ENCODE measurements around the gene STAT5B. TPM values are rescaled to one million over a fixed set of nuclear protein-coding genes. Genes with fewer than 3 reads are reported as not detected.

STAT5B gene
- total and polyA plus RNA-seq, 2 of the 13 experiments (the other 11 are each of a cell fraction or from before 2014, with no cell fraction given), result 21.0 to 42.8 TPM

DNA sequence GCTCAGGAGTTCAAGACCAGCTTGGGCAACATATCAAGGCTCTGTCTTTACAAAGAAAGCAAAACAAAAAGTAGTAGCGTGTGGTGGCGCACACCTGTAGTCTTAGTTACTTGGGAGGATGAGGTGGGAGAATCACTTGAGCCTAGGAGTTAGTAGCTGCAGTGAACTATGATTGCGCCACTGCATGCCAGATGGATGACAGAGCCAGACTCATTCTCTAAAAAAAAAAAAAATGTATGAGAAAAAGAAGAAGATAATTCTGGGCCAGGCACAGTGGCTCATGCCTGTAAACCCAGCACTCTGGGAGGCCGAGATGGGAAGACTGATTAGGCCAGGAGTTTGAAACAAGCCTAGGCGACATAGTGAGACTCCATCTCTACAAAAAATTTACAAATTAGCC lies 28.5 kb downstream of the STAT5B start (continued):
- TF ChIP-seq ZNF883 (CRISPR knock-in tag; IDR thresholded peaks at IDR 0.05; ENCODE audit: not compliant biosample characterization) (no peak), ZNF83 (CRISPR knock-in tag; IDR thresholded peaks at IDR 0.05; ENCODE audit: borderline replicate concordance) (no peak), ZNF431 (CRISPR knock-in tag; IDR thresholded peaks at IDR 0.05; ENCODE audit: borderline replicate concordance, low read depth) (no peak), ZNF557 (CRISPR knock-in tag; IDR thresholded peaks at IDR 0.05) (no peak), ZNF232 (CRISPR knock-in tag; IDR thresholded peaks at IDR 0.05; ENCODE audit: borderline replicate concordance) (no peak), FOXO1 (CRISPR knock-in tag; IDR thresholded peaks at IDR 0.05) (0 out of 2 replicates have a peak, but pooled peaks have one; percentile 26), ZSCAN21 (CRISPR knock-in tag; IDR thresholded peaks at IDR 0.05; ENCODE audit: borderline replicate concordance) (no peak), RAD51 (IDR thresholded peaks at IDR 0.05; ENCODE audit: borderline replicate concordance) (no peak)

DNA sequence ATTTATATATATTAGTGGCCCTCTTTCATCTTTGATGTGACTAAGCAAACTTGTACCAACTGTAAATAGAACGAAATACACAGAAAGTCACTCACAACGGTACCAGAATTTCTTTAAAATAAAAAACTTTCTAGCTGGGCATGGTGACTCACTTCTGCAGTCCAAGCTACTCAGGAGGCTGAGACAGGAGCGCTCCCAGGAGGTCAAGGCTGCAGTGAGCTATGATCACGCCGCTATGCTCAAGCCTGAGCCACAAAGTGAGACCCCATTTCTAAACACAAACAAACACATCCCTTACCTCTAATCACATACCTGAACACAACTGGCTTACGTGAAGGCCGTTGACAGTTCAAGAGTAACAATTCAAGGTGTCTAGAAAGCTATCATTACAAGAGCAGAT lies 29.7 kb downstream of the STAT5B start:
- Histone ChIP-seq H2AFZ (ENCODE audit: low read length) (no peak overlapping the region), H3K9me3 (ENCODE audit: low read length) (no peaks in the 10 kb centered on the region), H3K9ac (ENCODE audit: insufficient read depth, low read depth, low read length) (peak overlapping the region; percentile 33; the same call in 1 of the 2 replicates), H3K27ac (ENCODE audit: extremely low read length, insufficient read depth, low read length) (peak overlapping the region; percentile 44), H3K4me2 (ENCODE audit: low read depth, low read length) (peak overlapping the region; percentile 63), H3K79me2 (ENCODE audit: insufficient read depth, low read length) (peaks cover 26% of the 10 kb centered on the region), H3K36me3 (replicated peaks in 1 of 2; ENCODE audit: control insufficient read depth in 1 of 2, insufficient read depth in 2 of 2, low read length in 2 of 2) (no peaks in the 10 kb centered on the region), H3K27me3 (ENCODE audit: control insufficient read depth in 1 of 2, insufficient read depth in 2 of 2, low read length in 2 of 2) (no peaks in the 10 kb centered on the region), H3K4me3 (replicated peaks in 1 of 3; ENCODE audit: insufficient read depth in 1 of 3, low read depth in 2 of 3, low read length in 3 of 3) (no peak overlapping the region), H4K20me1 (ENCODE audit: insufficient read depth, low read length) (no peaks in the 10 kb centered on the region), H3K4me1 (ENCODE audit: insufficient read depth, low read length) (peaks cover 64% of the 10 kb centered on the region)
- FAIRE-seq (peak; percentile 12), DNase-seq (ENCODE audit: low spot score) (peak; percentile 75), ATAC-seq (peak; percentile 76)
- intact Hi-C loops (cut with micrococcal nuclease; ENCODE audit: unreplicated experiment) (loop anchor here (5.0 to 10.0 kb wide), 2 partner anchors 36 to 62 kb away; partner anchors contain the start of genes HCRT and KCNH4), in situ Hi-C loops (cut with HindIII; ENCODE audit: extremely low pct_ligation_motif_present, low pct_unique_long_range_greater_than_20kb) (no loop called here)
- ChIA-PET POLR2A (interaction anchor here (0.9 to 3.6 kb wide), 4 partner anchors 28 to 142 kb away, joined by 4 to 22 read pairs (median 12); partner anchors contain the start of genes GHDC, STAT3 and STAT5B), CTCF (ENCODE audit: low intra/inter-chr PET ratio, low total read pairs) (no interaction called here)
- no TSS peak for BruUV-seq (replicated peaks)
- 5% methylated on average over 7 of the region's 7 CpGs for WGBS (ENCODE audit: low lambda C conversion rate)
- TF ChIP-seq CREM (IDR thresholded peaks at IDR 0.05) (peak; percentile 45; the same call in 1 of the 2 replicates), CREM (CRISPR knock-in tag; IDR thresholded peaks at IDR 0.05) (no peak), TOPORS (CRISPR knock-in tag; IDR thresholded peaks at IDR 0.05) (no peak), FOXA3 (CRISPR knock-in tag; IDR thresholded peaks at IDR 0.05) (peak; percentile 47; the same call in 1 of the 2 replicates), TCF7 (IDR thresholded peaks at IDR 0.05; ENCODE audit: low read depth) (peak; percentile 73; the same call in 1 of the 2 replicates), ZZZ3 (CRISPR knock-in tag; IDR thresholded peaks at IDR 0.05; ENCODE audit: borderline replicate concordance) (no peak), SETDB1 (CRISPR knock-in tag; IDR thresholded peaks at IDR 0.05; ENCODE audit: borderline replicate concordance) (no peak), SP1 (IDR thresholded peaks at IDR 0.05) (no peak), SP1 (CRISPR knock-in tag; IDR thresholded peaks at IDR 0.05) (no peak), ZMYM3 (CRISPR knock-in tag; IDR thresholded peaks at IDR 0.05) (0 out of 2 replicates have a peak, but pooled peaks have one; percentile 33), ZNF775 (CRISPR knock-in tag; IDR thresholded peaks at IDR 0.05; ENCODE audit: borderline replicate concordance) (no peak), TSC22D2 (CRISPR knock-in tag; IDR thresholded peaks at IDR 0.05; ENCODE audit: borderline replicate concordance) (no peak), BCL6 (CRISPR knock-in tag; IDR thresholded peaks at IDR 0.05) (peak; percentile 53), RCOR2 (CRISPR knock-in tag; IDR thresholded peaks at IDR 0.05) (0 out of 2 replicates have a peak, but pooled peaks have one; percentile 23), BHLHE40 (IDR thresholded peaks at IDR 0.05; ENCODE audit: low read length) (0 out of 2 replicates have a peak, but pooled peaks have one; percentile 11), MIER3 (CRISPR knock-in tag; IDR thresholded peaks at IDR 0.05; ENCODE audit: borderline replicate concordance) (peak; percentile 16; the same call in 1 of the 2 replicates), ZNF598 (CRISPR knock-in tag; IDR thresholded peaks at IDR 0.05; ENCODE audit: borderline replicate concordance) (no peak), SSRP1 (CRISPR knock-in tag; IDR thresholded peaks at IDR 0.05) (no peak), XRCC5 (optimal IDR thresholded peaks at IDR 0.05; ENCODE audit: low read length) (peak; percentile 36)
- TF ChIP-seq, protein P1, sequence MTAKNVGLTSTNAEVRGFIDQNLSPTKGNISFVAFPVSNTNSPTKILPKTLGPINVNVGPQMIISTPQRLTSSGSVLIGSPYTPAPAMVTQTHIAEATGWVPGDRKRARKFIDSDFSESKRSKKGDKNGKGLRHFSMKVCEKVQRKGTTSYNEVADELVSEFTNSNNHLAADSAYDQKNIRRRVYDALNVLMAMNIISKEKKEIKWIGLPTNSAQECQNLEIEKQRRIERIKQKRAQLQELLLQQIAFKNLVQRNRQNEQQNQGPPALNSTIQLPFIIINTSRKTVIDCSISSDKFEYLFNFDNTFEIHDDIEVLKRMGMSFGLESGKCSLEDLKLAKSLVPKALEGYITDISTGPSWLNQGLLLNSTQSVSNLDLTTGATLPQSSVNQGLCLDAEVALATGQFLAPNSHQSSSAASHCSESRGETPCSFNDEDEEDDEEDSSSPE (CRISPR knock-in tag; IDR thresholded peaks at IDR 0.05), result no peak
